HCEC 1CT (cell line): ENCODE results near the gene SMAD6.

Experiments used
- DNase-seq: peaks from one replicate; pipeline ENCODE4 v3.0.0-alpha.2; 2017

Gene SMAD6

GRCh38 chr15:66829551-66830121 is 127.6 kb downstream of the SMAD6 start:
- no peak for DNase-seq

GRCh38 chr15:66830358-66830757 is 128.3 kb downstream of the SMAD6 start:
- DNase-seq: peak; percentile 68

DNA sequence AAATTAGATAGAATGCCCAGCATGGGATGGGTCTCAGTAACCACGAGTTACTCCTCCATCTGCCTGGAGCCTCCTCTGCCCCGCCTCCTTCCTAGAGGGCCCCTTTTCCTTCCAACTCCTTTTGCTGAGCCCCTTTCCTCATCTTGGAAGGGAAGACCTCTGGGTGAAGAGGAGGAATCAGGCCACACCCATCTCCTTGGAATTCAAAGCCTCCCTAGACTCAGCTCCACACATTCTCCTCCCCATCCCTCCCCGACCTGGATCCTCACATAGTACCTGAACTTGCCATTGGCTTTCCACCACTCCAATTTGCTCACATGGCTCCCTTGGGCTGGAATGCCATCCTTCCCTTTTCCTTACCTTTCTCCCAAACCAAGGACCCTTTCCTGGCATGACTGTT is 128.8 kb downstream of the SMAD6 start:
- no peak for DNase-seq

DNA sequence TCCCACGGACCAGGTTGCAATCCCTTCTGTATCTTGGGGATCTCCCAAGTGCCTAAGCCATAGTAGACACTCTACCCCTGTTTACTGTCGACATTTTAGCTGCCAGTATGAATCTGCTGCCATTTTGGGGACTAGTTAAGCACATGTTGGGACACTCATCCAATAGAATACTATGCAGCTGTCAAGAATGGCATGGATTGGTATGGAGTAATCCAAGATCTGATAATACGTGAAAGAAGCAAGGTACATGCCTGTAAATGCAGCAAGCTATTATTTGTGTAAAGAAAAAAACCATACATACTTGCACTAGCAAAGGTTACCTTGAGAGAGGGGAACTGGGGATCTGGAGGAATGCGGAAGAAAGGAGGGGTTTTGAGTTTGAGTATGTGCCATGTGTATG is 129.3 kb downstream of the SMAD6 start:
- no peak for DNase-seq

DNA sequence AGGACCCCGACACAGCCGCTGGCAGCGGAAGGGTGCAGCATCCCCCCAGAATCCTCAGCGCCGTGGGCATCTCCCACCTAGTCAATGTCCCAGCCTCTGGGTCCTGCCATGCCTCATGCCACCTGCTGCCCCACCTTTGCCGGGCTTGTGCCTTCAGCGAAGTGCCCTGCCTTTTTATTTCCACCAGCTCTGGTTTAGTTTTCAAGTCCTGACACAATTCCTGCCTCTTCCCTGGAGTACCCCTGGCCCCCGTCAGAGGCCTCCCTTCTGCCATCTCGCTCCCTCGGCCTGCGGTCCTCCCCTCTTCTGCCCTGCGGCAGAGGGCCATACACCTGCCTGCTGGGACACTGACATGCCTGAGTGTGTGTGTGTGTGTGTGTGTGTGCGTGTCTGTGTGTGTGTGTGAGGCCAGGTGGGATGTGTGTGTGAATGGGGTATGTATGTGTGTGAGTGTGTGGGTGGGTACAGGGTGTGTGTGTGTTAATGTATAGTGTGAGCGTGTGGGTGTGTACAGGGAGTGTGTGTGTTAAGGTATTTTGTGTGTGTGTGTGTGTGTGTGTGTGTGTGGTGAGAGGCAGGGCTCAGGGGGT is 129.9 kb downstream of the SMAD6 start:
- DNase-seq: no peak
